ENCODE results near the gene TRMT2A. TPM values are rescaled to one million over a fixed set of nuclear protein-coding genes. Genes with fewer than 3 reads are reported as not detected.

The TRMT2A gene
- total RNA-seq, 1 experiment from 2014 or later = 47.1 TPM

DNA sequence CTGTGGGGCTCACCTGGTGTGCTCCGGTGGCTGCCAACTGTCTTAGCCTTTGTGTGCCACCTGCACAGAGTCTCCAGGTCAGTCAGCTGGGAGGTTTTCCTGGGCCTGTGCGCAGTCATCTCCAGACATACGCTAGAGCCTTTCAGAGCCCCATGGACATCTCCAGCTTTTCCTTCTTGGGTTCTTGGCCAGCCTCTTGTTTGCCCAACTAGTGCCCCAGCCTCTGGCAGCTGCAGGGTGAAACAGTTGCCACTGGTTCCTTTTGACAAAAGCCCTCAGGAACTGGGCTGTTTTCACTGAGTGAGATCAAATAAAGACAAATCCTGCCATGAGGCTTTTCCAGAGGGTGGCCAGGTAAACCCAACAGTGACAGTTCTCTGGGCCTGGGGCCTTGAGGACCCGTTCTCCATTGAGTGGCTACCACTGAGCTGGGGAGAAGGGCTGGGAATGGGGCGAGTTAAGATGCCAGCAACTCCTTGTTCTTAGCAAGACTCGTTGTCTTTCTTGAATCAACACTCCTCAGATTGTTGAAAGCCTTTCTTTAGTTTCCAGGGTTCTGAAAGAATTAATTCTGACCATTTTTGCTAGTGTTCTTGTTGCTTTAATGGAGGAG lies 17.8 kb downstream of the TRMT2A start:
- CTCF ChIA-PET = interaction anchor here (0.6 kb wide), 1 partner anchor 126 kb away, joined by 3 read pairs; no protein-coding TSS in a partner anchor
- DNase-seq (ENCODE audit: unreplicated experiment) = no peak
- Mint-ChIP-seq H3K36me3 (ENCODE audit: insufficient read depth, unreplicated experiment) (peaks cover 74% of the 10 kb centered on the region), H3K27me3 (ENCODE audit: insufficient read depth, unreplicated experiment) (no peaks in the 10 kb centered on the region), H3K4me3 (ENCODE audit: unreplicated experiment) (no peak overlapping the region), H3K4me1 (ENCODE audit: insufficient read depth, unreplicated experiment) (no peaks in the 10 kb centered on the region), H3K9me3 (ENCODE audit: unreplicated experiment) (no peaks in the 10 kb centered on the region), H3K27ac (ENCODE audit: low read depth, unreplicated experiment) (no peak overlapping the region)
- TF ChIP-seq, protein P1, sequence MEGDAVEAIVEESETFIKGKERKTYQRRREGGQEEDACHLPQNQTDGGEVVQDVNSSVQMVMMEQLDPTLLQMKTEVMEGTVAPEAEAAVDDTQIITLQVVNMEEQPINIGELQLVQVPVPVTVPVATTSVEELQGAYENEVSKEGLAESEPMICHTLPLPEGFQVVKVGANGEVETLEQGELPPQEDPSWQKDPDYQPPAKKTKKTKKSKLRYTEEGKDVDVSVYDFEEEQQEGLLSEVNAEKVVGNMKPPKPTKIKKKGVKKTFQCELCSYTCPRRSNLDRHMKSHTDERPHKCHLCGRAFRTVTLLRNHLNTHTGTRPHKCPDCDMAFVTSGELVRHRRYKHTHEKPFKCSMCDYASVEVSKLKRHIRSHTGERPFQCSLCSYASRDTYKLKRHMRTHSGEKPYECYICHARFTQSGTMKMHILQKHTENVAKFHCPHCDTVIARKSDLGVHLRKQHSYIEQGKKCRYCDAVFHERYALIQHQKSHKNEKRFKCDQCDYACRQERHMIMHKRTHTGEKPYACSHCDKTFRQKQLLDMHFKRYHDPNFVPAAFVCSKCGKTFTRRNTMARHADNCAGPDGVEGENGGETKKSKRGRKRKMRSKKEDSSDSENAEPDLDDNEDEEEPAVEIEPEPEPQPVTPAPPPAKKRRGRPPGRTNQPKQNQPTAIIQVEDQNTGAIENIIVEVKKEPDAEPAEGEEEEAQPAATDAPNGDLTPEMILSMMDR (IDR thresholded peaks at IDR 0.05; ENCODE audit: unreplicated experiment) = no peak
- no TSS peak for BruUV-seq (replicated peaks)
- intact Hi-C loops (cut with micrococcal nuclease) = no loop called here
- POLR2A ChIA-PET = interaction anchor here (1.2 kb wide), 1 partner anchor 19 kb away, joined by 4 read pairs; the partner anchor contains the start of gene DGCR8

DNA sequence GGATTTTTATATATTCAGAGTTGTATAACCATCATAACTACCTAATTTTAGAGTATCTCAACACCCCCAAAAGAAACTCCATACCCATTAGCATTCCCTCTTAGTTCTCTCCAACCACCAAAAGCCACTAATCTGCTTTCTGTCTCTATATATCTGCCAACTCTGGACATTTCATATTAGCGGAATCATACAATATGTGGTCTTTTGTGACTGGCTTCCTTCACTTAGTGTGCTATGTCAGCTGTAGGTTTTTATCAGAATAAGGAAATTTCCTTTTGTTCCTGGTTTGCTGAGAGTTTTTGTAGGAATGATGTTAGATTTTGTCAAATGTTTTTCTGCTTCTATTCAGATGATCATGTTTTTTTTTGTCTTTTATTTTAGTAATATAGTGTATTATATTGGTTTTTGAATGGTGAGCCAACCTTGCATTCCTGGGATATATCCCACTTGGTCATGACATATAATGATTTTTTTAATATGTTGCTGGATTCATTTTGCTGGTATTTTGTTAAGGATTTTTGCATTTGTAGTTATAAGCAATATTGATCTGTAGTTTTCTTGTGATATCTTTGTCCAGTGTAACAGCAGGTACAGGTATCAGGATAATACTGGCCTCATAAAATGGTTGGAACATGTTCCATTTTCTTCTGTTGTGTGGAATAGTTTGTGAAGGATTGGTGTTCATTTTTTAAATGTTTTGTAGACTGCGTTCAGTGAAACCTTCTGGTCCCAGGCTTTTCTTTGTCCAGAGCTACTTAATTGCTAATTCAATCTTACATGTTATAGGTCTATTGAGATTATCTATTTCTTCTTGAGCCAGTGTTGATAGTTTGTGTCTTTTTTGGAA lies 20.2 kb downstream of the TRMT2A start:
- Mint-ChIP-seq H3K9me3 (ENCODE audit: unreplicated experiment) (no peaks in the 10 kb centered on the region), H3K36me3 (ENCODE audit: insufficient read depth, unreplicated experiment) (peaks cover 77% of the 10 kb centered on the region), H3K27me3 (ENCODE audit: insufficient read depth, unreplicated experiment) (no peaks in the 10 kb centered on the region), H3K4me1 (ENCODE audit: insufficient read depth, unreplicated experiment) (no peaks in the 10 kb centered on the region), H3K27ac (ENCODE audit: low read depth, unreplicated experiment) (no peak overlapping the region), H3K4me3 (ENCODE audit: unreplicated experiment) (no peak overlapping the region)
- TF ChIP-seq, protein P1 (IDR thresholded peaks at IDR 0.05; ENCODE audit: unreplicated experiment) = no peak
- ChIA-PET CTCF (no interaction called here), POLR2A (interaction anchor here (0.7 to 1.6 kb wide), 2 partner anchors 12 to 34 kb away, joined by 3 to 5 read pairs; no protein-coding TSS in a partner anchor)
- intact Hi-C loops (cut with micrococcal nuclease) = no loop called here
- BruUV-seq (replicated peaks) = no TSS peak
- DNase-seq (ENCODE audit: unreplicated experiment) = no peak

DNA sequence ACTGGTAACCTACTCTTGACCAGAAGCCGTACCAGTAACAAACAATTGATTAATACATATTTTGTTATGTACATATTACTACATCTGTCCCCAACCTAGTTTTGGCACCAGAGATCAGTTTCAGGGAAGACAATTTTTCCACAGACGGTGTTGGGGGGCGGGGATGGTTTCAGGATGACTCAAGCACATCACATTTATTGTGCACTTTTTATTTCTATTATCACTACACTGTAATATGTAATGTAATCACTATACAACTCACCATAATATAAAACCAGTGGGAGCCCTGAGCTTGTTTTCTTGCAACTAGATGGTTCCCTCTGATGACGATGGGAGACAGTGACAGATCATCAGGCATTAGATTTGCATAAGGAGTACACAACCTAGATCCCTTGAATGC lies 21.5 kb downstream of the TRMT2A start:
- Mint-ChIP-seq H3K9me3 (ENCODE audit: unreplicated experiment) (no peaks in the 10 kb centered on the region), H3K36me3 (ENCODE audit: insufficient read depth, unreplicated experiment) (peaks cover 80% of the 10 kb centered on the region), H3K27ac (ENCODE audit: low read depth, unreplicated experiment) (no peak overlapping the region), H3K4me1 (ENCODE audit: insufficient read depth, unreplicated experiment) (no peaks in the 10 kb centered on the region), H3K4me3 (ENCODE audit: unreplicated experiment) (no peak overlapping the region), H3K27me3 (ENCODE audit: insufficient read depth, unreplicated experiment) (no peaks in the 10 kb centered on the region)
- TF ChIP-seq, protein P1 (IDR thresholded peaks at IDR 0.05; ENCODE audit: unreplicated experiment) = no peak
- no peak for DNase-seq (ENCODE audit: unreplicated experiment)
- BruUV-seq (replicated peaks) = no TSS peak
- intact Hi-C loops (cut with micrococcal nuclease) = no loop called here
- ChIA-PET POLR2A (interaction anchor here (1.1 to 1.6 kb wide), 2 partner anchors 13 to 16 kb away, joined by 4 to 5 read pairs; partner anchors contain the start of gene DGCR8), CTCF (no interaction called here)

GRCh38 chr22:20094197-20094807 lies 22.7 kb downstream of the TRMT2A start:
- intact Hi-C loops (cut with micrococcal nuclease) = no loop called here
- POLR2A ChIA-PET = interaction anchor here (0.5 kb wide), 1 partner anchor 24 kb away, joined by 3 read pairs; no protein-coding TSS in a partner anchor
- no peaks in the 10 kb centered on the region for H3K9me3 Mint-ChIP-seq (ENCODE audit: unreplicated experiment)
- BruUV-seq (replicated peaks) = no TSS peak
- no peak overlapping the region for H3K4me3 Mint-ChIP-seq (ENCODE audit: unreplicated experiment)
- CTCF ChIA-PET = interaction anchor here (0.5 to 0.9 kb wide), 3 partner anchors 14 to 514 kb away, joined by 3 to 4 read pairs (median 3); no protein-coding TSS in a partner anchor
- TF ChIP-seq, protein P1 (IDR thresholded peaks at IDR 0.05; ENCODE audit: unreplicated experiment) = no peak
- H3K36me3 Mint-ChIP-seq (ENCODE audit: insufficient read depth, unreplicated experiment) = peaks cover 81% of the 10 kb centered on the region
- H3K4me1 Mint-ChIP-seq (ENCODE audit: insufficient read depth, unreplicated experiment) = no peaks in the 10 kb centered on the region
- DNase-seq (ENCODE audit: unreplicated experiment) = no peak
- no peak overlapping the region for H3K27ac Mint-ChIP-seq (ENCODE audit: low read depth, unreplicated experiment)
- no peaks in the 10 kb centered on the region for H3K27me3 Mint-ChIP-seq (ENCODE audit: insufficient read depth, unreplicated experiment)
